Thyroid gland (tissue), 4 donors: ENCODE measurements around the gene C1QTNF12.

Source experiments
- POLR2A ChIP-seq, 2 donors: fragments of 450-650 bp; IDR thresholded peaks; one replicate each; pipeline ENCODE4 v1.6.1; 2017; ENCODE audit warnings: antibody characterized with exemption in 2 of 2, mild to moderate bottlenecking in 2 of 2, moderate library complexity in 1 of 2
- TF ChIP-seq, protein P1 (sequence below), 6 experiments: fragments of 200-600 bp in 3 of 6; fragments of 450-650 bp in 3 of 6; sonication (generic) in 3 of 6; IDR thresholded peaks; one replicate each; pipeline ENCODE4 v1.5.1; 2016 to 2019; ENCODE audit warnings: antibody characterized with exemption in 6 of 6, mild to moderate bottlenecking in 2 of 6, inconsistent platforms in 1 of 6, moderate library complexity in 1 of 6

DNA sequence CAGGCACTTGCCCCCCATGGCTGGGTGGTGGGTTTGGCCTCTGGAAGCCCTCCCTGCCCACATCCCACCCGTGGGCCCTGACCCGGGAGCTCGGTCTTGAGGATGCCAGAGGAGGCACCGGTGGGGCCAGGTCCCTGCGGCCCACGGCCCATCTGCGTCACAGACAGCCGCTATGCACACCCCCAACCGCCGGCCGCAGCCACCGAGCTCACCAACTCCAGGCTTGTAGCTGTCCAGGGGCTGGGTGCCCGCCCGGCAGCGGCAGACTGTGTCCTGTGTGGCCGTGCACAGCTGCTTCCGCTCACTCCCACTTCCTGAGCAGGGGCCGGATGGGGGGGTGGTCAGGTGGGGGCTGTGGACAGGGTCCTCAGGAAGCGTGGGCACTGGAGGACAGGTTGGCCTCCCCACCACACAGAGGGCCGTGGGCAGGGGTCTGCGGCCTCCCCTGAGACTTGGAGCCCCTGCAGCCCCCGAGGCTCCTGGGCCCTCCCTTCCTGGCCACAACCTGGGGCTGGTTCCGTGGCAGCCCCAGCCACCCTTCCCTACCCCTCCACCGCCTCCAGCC lies 33.7 kb downstream of the C1QTNF12 start:
- TF ChIP-seq, protein P1, sequence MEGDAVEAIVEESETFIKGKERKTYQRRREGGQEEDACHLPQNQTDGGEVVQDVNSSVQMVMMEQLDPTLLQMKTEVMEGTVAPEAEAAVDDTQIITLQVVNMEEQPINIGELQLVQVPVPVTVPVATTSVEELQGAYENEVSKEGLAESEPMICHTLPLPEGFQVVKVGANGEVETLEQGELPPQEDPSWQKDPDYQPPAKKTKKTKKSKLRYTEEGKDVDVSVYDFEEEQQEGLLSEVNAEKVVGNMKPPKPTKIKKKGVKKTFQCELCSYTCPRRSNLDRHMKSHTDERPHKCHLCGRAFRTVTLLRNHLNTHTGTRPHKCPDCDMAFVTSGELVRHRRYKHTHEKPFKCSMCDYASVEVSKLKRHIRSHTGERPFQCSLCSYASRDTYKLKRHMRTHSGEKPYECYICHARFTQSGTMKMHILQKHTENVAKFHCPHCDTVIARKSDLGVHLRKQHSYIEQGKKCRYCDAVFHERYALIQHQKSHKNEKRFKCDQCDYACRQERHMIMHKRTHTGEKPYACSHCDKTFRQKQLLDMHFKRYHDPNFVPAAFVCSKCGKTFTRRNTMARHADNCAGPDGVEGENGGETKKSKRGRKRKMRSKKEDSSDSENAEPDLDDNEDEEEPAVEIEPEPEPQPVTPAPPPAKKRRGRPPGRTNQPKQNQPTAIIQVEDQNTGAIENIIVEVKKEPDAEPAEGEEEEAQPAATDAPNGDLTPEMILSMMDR (IDR thresholded peaks at IDR 0.05), result no peak
- no peak for TF ChIP-seq POLR2A (IDR thresholded peaks at IDR 0.05)
